ENCODE data around the gene CERS2.

The CERS2 gene

DNA sequence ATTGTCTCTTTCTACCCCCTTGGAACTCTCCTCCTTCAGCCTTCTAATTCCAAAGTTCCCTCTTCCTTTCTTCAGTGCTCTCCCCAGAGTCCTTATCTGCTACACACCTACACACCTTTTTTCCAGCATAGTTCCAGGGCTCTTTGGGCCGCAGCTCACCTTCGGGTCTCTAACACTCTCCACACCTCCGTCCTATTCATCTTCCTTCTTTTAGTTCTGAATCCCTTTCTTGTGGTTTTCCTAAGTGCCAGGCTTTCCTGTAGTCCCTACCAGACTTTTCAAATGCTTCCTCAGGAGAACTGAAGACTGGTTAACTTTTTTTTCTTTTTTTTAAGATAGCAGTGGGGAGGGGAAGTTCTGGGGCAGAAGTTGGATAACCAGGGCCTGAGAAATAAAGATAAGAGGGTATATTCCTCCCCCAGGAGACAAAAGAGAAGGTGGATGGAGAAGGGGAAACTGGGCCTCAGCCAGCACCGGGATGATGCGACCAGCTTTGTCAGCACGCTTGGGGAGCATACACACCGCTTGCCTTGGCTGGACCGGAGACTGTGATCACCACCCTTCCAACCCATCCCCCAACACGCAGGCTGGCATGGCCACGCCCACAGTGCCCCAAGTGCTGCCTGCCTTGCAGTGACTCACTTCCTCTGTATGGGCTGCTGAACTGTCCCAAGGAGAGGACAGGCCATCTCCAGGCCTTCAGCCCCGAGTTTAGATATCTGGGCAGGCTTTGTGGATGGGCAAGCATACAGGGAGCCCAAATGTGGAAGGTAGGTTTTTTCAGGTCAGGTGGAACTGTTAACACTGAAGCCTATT is 2.5 kb upstream of the CERS2 start:
- in situ Hi-C loops (cut with HindIII; ENCODE audit: low sequenced_read_pairs): no loop called here
- DNase-seq (ENCODE audit: low read depth): no peak
- TF ChIP-seq, protein P1, sequence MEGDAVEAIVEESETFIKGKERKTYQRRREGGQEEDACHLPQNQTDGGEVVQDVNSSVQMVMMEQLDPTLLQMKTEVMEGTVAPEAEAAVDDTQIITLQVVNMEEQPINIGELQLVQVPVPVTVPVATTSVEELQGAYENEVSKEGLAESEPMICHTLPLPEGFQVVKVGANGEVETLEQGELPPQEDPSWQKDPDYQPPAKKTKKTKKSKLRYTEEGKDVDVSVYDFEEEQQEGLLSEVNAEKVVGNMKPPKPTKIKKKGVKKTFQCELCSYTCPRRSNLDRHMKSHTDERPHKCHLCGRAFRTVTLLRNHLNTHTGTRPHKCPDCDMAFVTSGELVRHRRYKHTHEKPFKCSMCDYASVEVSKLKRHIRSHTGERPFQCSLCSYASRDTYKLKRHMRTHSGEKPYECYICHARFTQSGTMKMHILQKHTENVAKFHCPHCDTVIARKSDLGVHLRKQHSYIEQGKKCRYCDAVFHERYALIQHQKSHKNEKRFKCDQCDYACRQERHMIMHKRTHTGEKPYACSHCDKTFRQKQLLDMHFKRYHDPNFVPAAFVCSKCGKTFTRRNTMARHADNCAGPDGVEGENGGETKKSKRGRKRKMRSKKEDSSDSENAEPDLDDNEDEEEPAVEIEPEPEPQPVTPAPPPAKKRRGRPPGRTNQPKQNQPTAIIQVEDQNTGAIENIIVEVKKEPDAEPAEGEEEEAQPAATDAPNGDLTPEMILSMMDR (IDR thresholded peaks at IDR 0.05; ENCODE audit: low read depth, low read length, missing control alignments): no peak
- no peak overlapping the region for H3K4me3 ChIP-seq (ENCODE audit: low read depth, low read length)

DNA sequence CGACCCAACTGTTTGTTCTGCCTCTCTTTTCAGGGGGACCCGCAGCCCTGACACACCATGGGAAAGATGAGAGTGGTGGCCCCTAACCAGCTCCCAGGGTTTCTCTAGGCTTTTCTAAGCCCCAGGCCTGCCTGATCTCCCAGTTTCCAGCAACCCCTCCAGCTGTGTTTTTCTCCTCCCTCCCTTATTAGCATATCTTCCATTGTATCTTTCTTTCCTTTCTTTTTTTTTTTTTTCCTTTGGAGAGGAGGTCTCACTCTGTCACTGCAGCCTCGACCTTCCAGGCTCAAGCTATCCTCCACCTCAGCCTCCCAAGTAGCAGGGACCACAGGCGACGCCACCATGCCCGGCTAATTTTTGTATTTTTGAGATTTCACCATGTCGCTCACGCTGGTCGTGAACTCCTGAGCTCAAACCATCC is 1.8 kb upstream of the CERS2 start:
- H3K4me3 ChIP-seq (ENCODE audit: low read depth, low read length): no peak overlapping the region
- DNase-seq (ENCODE audit: low read depth): no peak
- in situ Hi-C loops (cut with HindIII; ENCODE audit: low sequenced_read_pairs): no loop called here
- TF ChIP-seq, protein P1 (IDR thresholded peaks at IDR 0.05; ENCODE audit: low read depth, low read length, missing control alignments): no peak

DNA sequence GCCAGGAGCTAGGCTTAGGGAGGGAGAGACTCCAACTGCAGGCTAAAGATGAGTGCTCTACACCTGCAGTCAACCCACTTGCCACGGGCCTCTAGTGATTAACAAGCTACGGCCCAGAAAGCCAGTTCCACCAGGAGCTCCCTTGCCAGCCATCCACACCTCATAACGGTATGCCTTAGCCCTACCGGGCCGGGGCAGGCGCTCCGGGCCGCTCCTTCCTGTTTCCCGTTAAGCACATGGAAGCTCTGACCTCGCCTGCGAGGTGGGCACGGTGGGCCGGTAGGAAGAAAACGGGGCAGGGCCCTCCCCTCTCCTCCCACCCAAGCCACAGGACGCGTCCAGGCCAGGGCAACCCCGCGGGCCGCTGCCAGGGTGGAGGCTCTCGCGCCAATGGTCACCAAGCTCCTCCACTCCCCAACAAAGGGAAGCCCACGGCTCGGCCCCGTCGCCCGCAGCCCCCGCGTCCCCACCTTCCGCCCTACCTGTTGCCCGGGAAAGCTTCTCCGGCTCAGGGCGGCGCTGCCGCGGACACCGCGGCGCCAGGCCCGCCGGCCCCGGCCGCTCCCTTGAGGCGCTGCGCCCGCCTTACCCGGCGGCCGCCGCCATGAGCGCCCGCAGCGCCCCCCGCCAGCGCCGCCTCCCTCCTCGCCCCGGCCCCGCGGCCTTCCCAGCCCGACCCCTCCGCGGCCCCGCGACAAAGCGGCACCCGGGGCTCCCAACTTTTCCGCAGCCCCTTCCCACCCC is 627 bp downstream of the CERS2 start:
- TF ChIP-seq, protein P1 (IDR thresholded peaks at IDR 0.05; ENCODE audit: low read depth, low read length, missing control alignments): no peak
- in situ Hi-C loops (cut with HindIII; ENCODE audit: low sequenced_read_pairs): no loop called here
- DNase-seq (ENCODE audit: low read depth): no peak
- H3K4me3 ChIP-seq (ENCODE audit: low read depth, low read length): peak overlapping the region; percentile 80

DNA sequence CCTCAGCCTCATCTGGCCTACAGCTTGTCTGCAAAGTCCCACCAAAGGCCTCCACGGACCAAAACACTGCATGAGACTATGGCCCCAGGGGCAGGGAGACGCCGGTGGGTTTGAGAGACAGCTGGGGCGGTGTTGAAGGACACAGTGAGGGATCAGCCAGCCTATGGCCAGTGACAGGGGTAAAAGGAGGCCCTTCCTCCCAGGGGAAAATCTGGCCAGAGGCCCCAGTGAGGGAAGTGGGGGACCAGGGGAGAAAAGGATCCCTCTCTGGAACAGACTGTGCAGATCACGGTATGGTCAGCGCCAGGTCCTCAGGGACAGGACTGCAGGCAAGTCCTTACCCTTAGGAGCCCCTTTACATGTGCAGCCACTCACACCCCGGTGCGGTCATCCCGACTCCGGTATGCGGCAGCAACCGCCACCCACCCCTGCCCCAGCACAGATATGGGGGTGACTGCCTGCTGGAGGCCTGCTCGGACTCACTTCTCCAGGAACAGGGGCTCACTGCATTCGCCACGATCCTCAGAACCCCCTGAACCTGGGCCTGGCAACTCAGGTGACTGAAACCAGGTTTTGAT is 1.3 kb downstream of the CERS2 start:
- peak overlapping the region; percentile 80 for H3K4me3 ChIP-seq (ENCODE audit: low read depth, low read length)
- in situ Hi-C loops (cut with HindIII; ENCODE audit: low sequenced_read_pairs): no loop called here
- DNase-seq (ENCODE audit: low read depth): no peak
- TF ChIP-seq, protein P1 (IDR thresholded peaks at IDR 0.05; ENCODE audit: low read depth, low read length, missing control alignments): no peak

DNA sequence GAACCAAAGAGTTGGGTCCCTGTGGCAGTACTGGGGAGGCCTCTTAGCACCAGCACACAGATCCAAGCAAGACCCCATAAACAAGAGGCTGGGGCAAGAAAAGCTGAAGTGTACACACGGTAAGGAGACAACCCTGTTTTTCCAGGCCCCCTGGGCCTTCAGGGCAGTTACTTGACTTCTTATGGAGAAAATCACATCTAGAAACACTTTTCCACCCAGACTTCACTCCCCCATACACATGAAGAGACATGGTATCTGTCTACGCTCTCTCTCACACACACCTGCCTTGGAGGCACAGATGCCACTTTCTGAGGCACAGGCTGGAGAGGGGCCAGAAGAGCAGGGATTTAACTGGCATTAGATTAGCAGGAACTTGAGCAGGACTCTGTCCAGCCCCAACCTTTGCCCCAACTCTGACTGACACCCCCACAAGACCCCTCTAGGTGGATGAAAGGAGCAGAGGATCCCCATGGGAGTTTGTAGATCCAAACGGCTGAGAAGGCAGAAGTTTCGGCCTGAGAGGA is 2.2 kb downstream of the CERS2 start:
- TF ChIP-seq, protein P1 (IDR thresholded peaks at IDR 0.05; ENCODE audit: low read depth, low read length, missing control alignments): no peak
- DNase-seq (ENCODE audit: low read depth): no peak
- in situ Hi-C loops (cut with HindIII; ENCODE audit: low sequenced_read_pairs): no loop called here
- peak overlapping the region; percentile 80 for H3K4me3 ChIP-seq (ENCODE audit: low read depth, low read length)
